HG02763 (cell line): ENCODE data around the gene CATSPERZ.
"Not testable (repeated sequence)": the region's sequence is repeated elsewhere in the genome, so short reads cannot be mapped to it uniquely, and the experiment has no call there.

Experiments
- ATAC-seq: cut with Tn5 transposase; IDR thresholded peaks from one replicate; pipeline ENCODE4 v1.9.1; 2021; ENCODE audit warnings: mild to moderate bottlenecking, moderate library complexity; ENCODE audit not compliant: unreplicated experiment

The CATSPERZ gene

DNA sequence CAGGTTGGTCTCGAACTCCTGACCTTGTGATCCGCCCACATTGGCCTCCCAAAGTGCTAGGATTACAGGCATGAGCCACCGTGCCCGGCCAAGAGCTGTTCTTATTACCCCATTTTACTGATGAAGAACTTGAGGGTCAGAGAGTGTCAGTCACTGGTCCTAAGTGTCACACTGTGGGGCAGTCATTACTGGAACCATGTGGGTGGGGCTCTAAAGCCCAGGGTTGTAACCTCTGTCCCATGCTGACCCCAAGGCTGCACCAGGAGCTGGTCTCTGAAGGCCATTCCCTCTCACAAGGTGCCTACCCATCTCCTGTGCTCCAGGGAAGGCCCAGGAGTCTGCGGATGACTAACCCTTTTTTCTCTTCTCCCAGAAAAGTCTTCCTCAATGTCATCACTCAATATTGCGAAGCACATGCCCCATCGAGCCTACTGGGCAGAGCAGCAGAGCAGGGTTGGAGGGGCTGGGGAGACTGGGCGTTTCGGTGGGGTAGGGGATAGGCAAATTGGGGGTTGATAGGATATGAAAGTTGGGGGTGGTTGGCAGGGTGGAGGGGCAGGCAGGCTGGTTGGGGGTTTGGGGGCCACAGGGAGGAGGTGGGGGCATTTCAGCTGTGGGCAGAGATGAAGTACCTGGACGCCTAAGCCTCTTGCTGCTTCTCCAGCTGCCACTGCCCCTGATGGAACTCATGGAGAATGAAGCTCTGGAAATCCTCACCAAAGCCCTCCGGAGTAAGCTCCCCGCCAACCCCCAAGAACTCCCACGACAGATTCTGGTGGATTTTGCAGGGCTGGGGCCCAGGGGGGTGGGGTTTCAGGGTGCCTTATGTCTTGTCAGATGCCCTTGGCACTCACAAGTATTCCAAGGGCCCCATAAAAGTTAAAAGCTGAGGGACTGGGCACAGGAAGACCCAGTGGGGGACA lies 3.2 kb downstream of the CATSPERZ start:
- ATAC-seq: no peak

DNA sequence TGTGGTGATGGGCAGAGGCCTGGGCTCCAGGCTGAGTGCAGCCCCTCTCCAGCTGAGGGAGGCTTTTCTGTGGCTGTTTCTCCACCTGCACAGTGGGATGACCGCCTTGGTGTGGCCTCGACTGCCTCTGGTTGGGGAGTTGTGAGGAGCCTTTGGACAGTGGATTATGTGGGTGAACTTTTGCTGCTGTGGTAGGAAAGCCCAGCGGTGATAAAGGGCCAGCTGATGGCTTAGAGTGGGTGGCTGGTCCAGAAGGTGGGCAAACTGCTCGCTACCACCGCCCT lies 3.8 kb downstream of the CATSPERZ start:
- ATAC-seq: no peak

DNA sequence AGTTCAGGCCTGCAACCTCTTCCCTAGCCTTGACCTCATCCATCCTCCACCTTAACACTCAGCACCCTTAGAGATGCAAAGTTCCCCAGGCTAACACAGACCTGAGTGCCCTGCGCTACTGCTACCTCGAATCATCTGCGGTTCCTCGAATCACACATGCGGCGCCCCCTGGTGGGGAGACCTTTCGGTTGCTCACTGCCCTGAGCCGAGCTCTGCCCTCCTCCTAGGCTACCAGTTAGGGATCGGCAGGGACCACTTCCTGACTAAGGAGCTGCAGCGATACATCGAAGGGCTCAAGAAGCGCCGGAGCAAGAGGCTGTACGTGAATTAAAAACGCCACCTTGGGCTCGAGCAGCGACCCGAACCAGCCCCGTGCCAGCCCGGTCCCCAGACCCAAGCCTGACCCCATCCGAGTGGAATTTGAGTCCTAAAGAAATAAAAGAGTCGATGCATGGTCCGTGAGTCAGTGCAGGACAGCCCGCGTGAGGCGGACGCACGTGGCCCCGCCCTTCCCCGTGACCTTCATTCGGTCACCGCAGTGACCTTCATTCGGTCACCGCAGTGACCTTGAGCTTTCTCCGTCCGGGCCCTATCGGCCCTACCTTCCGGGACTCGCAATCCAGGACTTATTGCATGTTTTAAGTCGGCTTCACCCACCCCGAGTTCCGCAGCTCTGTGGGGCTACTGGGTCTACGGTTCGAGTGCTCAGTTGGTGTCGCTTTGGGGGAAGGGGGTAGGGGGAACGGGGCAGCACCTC lies 4.3 kb downstream of the CATSPERZ start:
- ATAC-seq: peak; percentile 15

DNA sequence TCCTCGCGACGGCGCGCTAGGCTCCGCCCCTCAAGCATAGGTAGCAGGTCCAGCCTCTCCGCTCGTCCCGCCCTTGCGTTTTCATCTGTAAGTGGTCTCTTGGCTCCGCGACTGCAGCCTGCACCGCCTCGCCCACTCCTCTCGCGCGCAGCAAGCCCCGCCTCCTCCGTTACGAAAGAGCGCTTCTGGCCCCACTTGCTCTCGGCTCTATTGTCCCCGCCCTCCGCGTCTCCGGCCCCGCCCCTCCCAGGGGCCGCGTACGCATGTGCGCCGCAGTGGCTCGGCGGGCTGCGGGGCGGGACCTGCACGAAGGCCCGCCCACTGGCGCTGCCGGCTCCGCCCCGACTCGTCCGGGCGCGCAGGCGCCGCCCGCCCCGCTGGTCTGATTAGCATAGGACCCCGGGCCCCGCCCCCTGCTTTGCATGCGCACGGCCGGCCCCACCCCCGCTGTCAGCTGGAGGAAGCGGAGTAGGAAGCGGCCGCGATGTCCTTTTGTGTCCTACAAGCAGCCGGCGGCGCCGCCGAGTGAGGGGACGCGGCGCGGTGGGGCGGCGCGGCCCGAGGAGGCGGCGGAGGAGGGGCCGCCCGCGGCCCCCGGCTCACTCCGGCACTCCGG lies 5.0 kb downstream of the CATSPERZ start, which contains the start of gene ESRRA:
Gene ESRRA, plus strand, starts transcription at position 450 of the 616 bp plus-strand sequence. CDS start 1,656 bp downstream, outside the sequence.
- ATAC-seq: peak; percentile 75

DNA sequence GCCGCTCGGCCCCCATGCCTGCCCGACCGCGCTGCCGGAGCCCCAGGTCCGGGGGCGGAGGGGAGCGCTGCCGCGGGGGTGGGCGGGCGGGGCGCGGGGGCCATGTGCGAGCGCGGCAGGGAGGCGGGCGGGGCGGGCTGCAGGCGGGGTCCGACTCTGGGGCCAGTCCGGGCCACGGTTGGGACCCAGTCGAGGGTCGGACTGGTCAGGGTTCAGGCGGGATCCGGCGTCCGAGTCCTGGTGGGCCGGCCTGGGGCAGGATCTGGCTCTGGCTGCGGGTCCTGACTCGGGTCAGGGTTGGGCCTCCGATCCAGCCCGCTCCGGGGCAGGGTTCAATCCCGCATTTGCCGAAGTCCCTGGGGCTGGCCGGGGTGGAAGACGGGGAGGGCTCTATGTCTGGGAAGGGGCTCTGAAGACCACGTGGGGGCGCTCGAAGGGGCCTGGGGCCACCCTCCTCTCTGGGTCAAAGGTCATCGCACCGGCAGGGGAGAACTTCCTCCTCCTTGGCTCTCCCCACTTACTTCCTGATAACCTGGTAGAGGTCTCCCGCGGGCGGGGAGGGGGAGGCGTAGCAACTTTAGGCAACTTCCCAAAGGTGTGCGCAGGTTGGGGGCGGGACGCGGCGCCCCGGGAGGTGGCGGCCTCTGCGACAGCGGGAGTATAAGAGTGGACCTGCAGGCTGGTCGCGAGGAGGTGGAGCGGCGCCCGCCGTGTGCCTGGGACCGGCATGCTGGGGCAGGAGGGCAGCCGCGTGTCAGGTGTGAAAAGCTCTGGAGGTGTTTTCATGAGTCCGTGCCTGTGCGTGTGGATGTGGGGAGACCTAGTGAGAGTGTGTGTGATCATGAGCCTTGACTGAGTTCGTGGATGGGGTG lies 5.8 kb downstream of the CATSPERZ start:
- ATAC-seq: peak; percentile 21

DNA sequence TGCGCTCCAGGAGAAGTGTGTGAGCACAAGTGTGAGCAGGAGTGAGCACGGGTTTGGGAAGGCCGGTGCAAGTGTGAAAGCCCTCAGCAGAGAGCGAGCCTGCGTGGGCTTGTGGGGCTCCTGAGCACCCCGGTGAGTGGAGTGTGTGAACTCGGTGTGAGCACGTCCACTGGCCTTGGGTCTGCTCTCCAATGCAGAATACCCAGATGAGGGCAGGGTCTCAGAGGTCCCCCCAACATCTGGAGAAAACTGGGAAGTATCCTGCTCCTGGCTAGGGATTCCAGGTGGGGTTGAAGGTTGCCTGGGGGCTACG lies 6.4 kb downstream of the CATSPERZ start:
- no peak for ATAC-seq

DNA sequence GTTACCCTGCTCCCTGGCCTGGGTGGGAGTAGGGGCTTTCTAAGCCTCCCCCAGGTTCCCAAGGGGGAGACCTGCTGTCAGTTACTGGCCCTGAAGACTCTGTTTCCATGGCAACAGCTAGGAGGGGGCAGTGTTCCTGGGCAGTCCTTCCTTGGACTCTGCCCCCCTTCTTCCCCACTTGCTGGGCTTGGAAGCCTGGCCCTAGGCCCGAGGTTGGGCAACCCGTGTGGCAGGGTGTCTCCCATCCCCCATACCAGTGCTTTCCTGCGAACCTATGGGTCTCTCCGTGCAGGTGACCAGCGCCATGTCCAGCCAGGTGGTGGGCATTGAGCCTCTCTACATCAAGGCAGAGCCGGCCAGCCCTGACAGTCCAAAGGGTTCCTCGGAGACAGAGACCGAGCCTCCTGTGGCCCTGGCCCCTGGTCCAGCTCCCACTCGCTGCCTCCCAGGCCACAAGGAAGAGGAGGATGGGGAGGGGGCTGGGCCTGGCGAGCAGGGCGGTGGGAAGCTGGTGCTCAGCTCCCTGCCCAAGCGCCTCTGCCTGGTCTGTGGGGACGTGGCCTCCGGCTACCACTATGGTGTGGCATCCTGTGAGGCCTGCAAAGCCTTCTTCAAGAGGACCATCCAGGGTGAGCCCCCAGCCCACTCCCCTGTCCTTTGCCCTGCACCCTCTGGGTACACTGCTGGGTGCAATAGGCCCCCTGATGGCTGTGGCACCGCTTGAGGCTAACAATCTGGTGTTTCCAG lies 6.9 kb downstream of the CATSPERZ start:
- no peak for ATAC-seq

DNA sequence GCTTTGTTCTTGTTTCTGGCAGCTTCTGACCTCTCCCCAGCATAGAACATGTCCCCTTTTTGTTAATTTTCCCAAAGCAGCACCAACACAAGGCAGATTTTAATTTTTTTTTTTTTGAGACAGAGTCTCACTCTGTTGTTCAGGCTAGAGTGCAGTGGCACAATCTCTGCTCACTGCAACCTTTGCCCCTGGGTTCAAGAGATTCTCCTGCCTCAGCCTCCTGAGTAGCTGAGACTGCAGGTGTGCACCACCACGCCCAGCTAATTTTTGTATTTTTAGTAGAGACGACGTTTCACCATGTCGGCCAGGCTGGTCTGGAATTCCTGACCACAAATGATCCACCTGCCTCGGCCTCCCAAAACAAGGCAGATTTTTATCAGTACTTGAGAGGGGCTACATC lies 7.6 kb downstream of the CATSPERZ start:
- ATAC-seq: not testable (repeated sequence)

DNA sequence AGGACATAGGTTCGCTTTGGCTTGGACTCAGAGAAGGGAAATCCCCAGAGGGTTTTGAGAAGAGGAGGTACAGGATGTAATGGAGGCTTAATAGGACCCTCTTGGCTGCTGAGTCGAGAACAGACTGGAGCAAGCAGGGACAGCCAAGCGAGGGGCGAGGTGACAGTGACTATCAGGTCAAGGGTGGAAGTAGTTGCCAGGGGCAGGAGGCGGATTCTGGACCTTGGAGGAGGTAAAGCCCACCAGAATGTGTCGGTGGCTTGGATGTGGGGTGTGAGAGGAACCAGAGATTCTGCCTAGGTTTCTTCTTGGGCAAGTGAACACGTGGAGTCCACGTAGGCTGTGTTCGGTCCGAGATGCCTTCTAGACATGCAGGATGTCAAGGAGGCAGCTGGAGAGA lies 12.8 kb downstream of the CATSPERZ start:
- ATAC-seq: no peak

DNA sequence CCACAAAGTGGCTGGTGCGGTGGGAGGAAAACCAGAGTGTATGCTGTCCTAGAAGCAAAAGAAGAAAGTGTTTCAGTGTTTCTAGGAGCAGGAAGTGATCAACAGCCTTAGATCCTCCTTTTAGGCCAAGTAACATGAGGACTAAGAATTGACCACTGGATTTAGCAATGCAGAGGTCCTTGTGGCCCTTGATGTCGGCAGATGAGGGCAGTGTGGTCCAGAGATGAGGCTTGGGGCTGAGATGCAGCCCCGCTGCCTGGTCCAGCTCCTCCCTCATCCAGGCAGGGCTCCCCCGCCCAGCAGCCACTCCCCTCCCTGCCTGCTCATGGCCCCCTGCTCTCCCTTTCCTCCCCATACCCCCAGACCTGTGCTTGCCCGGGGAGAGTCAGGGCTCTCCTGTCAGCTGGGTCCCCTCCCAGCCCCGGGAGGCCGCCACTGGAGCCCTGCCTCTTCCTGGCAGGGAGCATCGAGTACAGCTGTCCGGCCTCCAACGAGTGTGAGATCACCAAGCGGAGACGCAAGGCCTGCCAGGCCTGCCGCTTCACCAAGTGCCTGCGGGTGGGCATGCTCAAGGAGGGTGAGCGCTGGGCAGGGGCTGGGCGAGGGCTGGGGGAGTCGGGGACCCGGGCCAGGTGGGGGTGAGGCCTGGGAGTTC lies 13.5 kb downstream of the CATSPERZ start:
- no peak for ATAC-seq

DNA sequence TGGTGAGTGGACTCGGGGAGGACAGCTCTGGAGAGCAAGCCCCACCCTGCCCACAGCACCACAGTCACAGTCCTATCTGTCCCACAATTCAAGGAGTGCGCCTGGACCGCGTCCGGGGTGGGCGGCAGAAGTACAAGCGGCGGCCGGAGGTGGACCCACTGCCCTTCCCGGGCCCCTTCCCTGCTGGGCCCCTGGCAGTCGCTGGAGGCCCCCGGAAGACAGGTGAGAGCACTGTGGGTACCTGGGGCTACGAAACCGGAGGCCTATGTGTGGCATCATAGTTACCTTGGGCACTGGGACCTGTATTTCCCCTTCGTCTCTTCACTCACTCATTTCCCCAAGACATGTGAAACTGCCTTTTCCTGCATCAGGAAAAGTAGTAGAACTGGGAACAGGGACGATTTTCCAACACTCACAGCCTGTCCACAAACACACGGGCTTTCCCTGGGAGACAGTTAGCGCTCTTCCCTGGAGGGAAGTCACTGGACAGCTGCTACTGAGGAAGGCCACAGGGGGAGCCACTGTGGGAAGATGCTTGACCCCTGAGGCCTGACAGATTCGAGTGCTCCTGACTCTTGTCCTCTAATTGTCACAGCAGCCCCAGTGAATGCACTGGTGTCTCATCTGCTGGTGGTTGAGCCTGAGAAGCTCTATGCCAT lies 14.1 kb downstream of the CATSPERZ start:
- no peak for ATAC-seq

DNA sequence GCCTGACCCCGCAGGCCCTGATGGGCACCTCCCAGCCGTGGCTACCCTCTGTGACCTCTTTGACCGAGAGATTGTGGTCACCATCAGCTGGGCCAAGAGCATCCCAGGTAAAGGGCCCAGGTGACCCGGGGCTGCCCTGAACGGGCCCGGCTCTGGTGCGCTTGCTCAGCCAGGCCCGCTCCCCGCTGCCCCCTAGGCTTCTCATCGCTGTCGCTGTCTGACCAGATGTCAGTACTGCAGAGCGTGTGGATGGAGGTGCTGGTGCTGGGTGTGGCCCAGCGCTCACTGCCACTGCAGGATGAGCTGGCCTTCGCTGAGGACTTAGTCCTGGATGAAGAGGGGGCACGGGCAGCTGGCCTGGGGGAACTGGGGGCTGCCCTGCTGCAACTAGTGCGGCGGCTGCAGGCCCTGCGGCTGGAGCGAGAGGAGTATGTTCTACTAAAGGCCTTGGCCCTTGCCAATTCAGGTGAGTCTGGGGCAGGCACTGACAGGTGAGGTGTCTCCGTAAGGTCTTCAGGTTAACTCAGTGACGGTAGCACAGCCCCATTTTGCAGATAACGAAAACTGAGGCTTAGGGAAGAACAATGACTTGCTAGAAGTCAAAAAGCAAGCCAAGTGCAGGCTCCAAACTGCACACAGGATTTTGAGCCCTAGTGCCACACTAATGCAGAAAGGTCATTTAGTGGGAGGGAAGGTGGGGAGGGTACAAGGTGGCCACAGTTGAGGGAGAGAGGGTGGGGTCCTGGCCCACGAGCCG lies 14.8 kb downstream of the CATSPERZ start:
- no peak for ATAC-seq

DNA sequence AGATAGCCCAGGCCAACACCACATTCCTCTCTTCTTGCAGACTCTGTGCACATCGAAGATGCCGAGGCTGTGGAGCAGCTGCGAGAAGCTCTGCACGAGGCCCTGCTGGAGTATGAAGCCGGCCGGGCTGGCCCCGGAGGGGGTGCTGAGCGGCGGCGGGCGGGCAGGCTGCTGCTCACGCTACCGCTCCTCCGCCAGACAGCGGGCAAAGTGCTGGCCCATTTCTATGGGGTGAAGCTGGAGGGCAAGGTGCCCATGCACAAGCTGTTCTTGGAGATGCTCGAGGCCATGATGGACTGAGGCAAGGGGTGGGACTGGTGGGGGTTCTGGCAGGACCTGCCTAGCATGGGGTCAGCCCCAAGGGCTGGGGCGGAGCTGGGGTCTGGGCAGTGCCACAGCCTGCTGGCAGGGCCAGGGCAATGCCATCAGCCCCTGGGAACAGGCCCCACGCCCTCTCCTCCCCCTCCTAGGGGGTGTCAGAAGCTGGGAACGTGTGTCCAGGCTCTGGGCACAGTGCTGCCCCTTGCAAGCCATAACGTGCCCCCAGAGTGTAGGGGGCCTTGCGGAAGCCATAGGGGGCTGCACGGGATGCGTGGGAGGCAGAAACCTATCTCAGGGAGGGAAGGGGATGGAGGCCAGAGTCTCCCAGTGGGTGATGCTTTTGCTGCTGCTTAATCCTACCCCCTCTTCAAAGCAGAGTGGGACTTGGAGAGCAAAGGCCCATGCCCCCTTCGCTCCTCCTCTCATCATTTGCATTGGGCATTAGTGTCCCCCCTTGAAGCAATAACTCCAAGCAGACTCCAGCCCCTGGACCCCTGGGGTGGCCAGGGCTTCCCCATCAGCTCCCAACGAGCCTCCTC lies 15.7 kb downstream of the CATSPERZ start:
- not testable (repeated sequence) for ATAC-seq

DNA sequence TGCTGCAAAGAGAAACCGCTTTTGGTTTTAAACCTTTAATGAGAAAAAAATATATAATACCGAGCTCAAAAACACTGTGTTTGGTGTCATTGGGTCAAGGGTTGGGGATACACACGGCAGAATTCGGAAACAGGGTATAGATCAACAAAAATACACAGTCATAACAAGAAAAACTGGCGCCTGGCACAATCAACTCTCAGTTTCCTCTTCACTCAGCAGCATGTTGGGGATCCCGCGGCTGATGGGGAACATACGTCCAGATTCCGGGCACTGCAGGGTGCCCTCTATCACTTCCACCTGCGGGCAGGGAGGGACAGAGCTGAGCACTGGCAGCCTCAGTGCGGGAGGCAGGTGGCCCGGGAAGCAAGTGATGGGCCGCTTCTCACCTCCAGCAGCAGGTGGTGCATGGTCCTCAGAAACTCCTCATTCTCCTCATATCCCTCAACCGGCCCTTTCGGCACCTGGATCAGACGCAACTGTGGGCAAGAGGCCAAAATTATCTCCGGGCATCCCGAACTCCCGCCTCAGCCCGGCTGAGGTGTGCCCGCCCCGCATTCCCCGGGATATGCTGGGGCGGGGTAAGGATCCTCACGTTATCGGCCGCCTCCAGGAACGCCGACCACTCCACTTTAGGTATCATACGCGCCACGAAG lies 16.6 kb downstream of the CATSPERZ start:
- no peak for ATAC-seq

DNA sequence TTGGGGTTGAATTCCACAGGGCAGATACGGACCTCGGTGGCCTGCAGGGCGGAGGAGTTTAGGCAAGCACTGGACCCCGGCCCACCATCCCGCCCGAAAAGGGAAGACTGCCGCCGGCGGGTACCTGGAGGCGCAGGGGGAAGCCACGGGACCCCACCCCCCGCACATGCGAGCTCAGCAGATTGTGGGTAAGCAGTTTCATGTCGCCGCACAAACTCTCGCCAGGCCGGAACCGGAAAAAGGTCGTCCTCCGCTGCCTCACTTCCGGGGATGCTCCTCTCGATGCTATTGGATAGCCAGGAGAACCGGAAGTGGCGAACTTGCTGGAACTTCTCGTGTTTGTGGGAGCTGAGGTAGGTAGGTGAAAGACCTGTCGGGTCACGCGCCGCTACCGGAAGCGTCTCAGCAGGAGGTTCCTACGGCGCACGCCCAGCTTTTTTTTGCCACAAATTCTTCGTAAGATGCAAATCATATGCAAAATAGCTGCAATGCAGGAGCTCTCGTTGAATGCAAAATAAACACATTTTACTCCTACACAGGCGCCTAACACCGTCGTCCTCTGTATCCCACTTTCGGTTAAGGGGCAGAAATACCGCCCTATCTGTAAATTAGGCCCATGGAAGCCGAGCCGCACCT lies 17.3 kb downstream of the CATSPERZ start, which contains the start of gene TRMT112:
Gene TRMT112, minus strand, starts transcription at position 235 of the 636 bp plus-strand sequence. Its CDS starts 33 bp downstream, at position 202.
- ATAC-seq: peak; percentile 68
